ENCODE data around the gene MAEA. TPM values are rescaled to one million over a fixed set of nuclear protein-coding genes. Genes with fewer than 3 reads are reported as not detected.
A peak's percentile ranks its signal among the peaks of the same experiment; 100 is the strongest.

MAEA gene
- polyA plus RNA-seq, 2 of the 4 experiments (the other 2 are of a cell fraction) = 46.1 to 58.4 TPM

- H3K4me3 ChIP-seq = no peak overlapping the region
- WGBS (ENCODE audit: missing lambda C conversion rate) = 95% methylated on average over 11 of the region's 18 CpGs
- TF ChIP-seq FOSL2 (IDR thresholded peaks at IDR 0.05) (no peak), FOSL2 (CRISPR knock-in tag; IDR thresholded peaks at IDR 0.05) (no peak), CBX2 (IDR thresholded peaks at IDR 0.05; ENCODE audit: borderline replicate concordance, low read depth) (no peak), CTCF (IDR thresholded peaks at IDR 0.05) (0 out of 3 replicates have a peak, but pooled peaks have one; percentile 12)
- DNase-seq (ENCODE audit: low read depth in 1 of 2, low spot score in 1 of 2) (no peak), ATAC-seq (no peak), FAIRE-seq (no peak)
- ChIA-PET CTCF (interaction anchor here (0.6 to 0.7 kb wide), 2 partner anchors 9 to 14 kb away, joined by 3 to 4 read pairs; no protein-coding TSS in a partner anchor), POLR2A (no interaction called here)
- no peaks in the 10 kb centered on the region for H3K9me3 ChIP-seq
- H3K4me2 ChIP-seq = no peak overlapping the region
- no peak overlapping the region for H3K27ac ChIP-seq
- peaks cover 7% of the 10 kb centered on the region; the same call in 2 of the 3 replicates for H3K4me1 ChIP-seq
These were observed 29.0 kb downstream of the MAEA start for GRCh38 chr4:1318488-1319213.

GRCh38 chr4:1321486-1321885 is 31.8 kb downstream of the MAEA start:
- WGBS (ENCODE audit: missing lambda C conversion rate) = 93% methylated on average over 13 of the region's 13 CpGs
- no peak for FAIRE-seq
- no peak overlapping the region for H3K4me2 ChIP-seq
- POLR2A ChIA-PET = no interaction called here
- DNase-seq (ENCODE audit: low read depth in 1 of 2, low spot score in 1 of 2) = no peak
- CTCF ChIA-PET = no interaction called here
- TF ChIP-seq NR3C1 (IDR thresholded peaks at IDR 0.05) = no peak
- TF ChIP-seq SMC3 (IDR thresholded peaks at IDR 0.05) = no peak
- H3K9me3 ChIP-seq = no peaks in the 10 kb centered on the region
- H3K4me3 ChIP-seq = no peak overlapping the region
- no peak for ATAC-seq
- no peak overlapping the region for H3K27ac ChIP-seq
- peaks cover 14% of the 10 kb centered on the region; the same call in 2 of the 3 replicates for H3K4me1 ChIP-seq

- TF ChIP-seq POLR2A (IDR thresholded peaks at IDR 0.05; ENCODE audit: low read length) = no peak
- no peak for TF ChIP-seq ZC3H11A (IDR thresholded peaks at IDR 0.05)
- TF ChIP-seq CHD2 (IDR thresholded peaks at IDR 0.05; ENCODE audit: low read length, partially characterized antibody) = no peak
- TF ChIP-seq RNF2 (IDR thresholded peaks at IDR 0.05; ENCODE audit: borderline replicate concordance, low read depth) = no peak
- TF ChIP-seq PHF8 (IDR thresholded peaks at IDR 0.05; ENCODE audit: borderline replicate concordance, low read depth) = no peak
- no peak for TF ChIP-seq NPAS2 (CRISPR knock-in tag; IDR thresholded peaks at IDR 0.05; ENCODE audit: borderline replicate concordance)
- no peak for TF ChIP-seq MAX (IDR thresholded peaks at IDR 0.05)
- no peak for TF ChIP-seq PBX3 (IDR thresholded peaks at IDR 0.05)
- TF ChIP-seq MYC (IDR thresholded peaks at IDR 0.05; ENCODE audit: borderline replicate concordance, low read length) = no peak
- no peak for TF ChIP-seq NFE2L2 (conservative IDR thresholded peaks at IDR 0.05; ENCODE audit: low read length)
- no peak for TF ChIP-seq EP300 (IDR thresholded peaks at IDR 0.05)
- WGBS (ENCODE audit: missing lambda C conversion rate) = 91% methylated on average over 8 of the region's 18 CpGs
- POLR2A ChIA-PET = interaction anchor here (0.6 kb wide), 1 partner anchor 10 kb away, joined by 5 read pairs; no protein-coding TSS in a partner anchor
- ATAC-seq (no peak), FAIRE-seq (no peak), DNase-seq (ENCODE audit: low read depth in 1 of 2, low spot score in 1 of 2) (no peak)
- Histone ChIP-seq H3K27ac (peak overlapping the region in 1 of 2 experiments; percentile 45; a peak in 1 of 6 replicates), H3K4me3 (no peak overlapping the region), H3K4me2 (no peak overlapping the region), H3K9me3 (no peaks in the 10 kb centered on the region), H3K4me1 (peaks cover 14% of the 10 kb centered on the region; the same call in 2 of the 3 replicates)
- CTCF ChIA-PET = interaction anchor here (0.6 kb wide), 1 partner anchor 47 kb away, joined by 4 read pairs; no protein-coding TSS in a partner anchor
These were observed 32.4 kb downstream of the MAEA start for GRCh38 chr4:1321946-1322650.

All from A549 (cell line).